ENCODE measurements around the gene MAP4K1.

Gene MAP4K1

DNA sequence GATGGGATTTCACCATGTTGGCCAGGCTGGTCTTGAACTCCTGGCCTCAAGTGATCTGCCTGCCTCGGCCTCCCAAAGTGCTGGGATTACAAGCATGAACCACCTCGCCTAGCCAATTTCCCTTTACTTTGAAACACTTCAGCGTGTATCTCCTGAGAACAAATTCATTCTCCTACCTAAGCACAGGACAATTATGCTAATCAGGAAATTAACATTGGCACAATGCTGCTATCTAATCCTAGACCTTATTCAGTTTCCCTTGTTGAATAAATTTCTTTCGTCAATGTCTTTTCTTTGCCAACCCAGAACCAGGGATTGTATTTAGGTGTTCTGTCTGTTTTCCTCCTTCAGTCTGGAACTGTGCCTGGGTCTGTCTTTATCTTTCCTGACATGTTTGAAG, 67.8 kb downstream of the MAP4K1 start:
- no peak overlapping the region for H2AFZ ChIP-seq (ENCODE audit: low read depth, low read length)

DNA sequence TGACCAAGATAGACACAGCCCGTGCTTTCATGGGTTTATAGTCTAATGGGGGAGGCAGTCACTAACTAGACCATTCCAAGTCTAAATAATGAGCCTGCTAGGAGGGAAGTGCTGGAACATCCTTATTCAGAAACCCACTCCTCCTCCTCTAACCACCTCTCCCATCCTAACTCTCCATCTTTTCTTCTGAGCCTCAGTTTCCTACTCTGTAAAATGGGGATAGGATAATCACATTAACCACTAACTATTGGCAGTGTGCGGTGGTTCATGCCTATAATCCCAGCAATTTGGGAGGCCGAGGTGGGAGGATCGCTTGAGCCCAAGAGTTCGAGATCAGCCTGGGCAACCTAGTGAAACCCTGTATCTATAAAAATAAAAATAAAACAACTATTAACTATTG, 68.7 kb downstream of the MAP4K1 start:
- H3K36me3 ChIP-seq (ENCODE audit: insufficient read depth, low read length) = no peaks in the 10 kb centered on the region
- H3K4me3 ChIP-seq (ENCODE audit: low read length) = no peak overlapping the region
- H3K9me3 ChIP-seq (ENCODE audit: low read length) = no peaks in the 10 kb centered on the region
- no peaks in the 10 kb centered on the region for H3K27me3 ChIP-seq (ENCODE audit: insufficient read depth, low read length)
- H2AFZ ChIP-seq (ENCODE audit: low read depth, low read length) = no peak overlapping the region
- H3K4me1 ChIP-seq (ENCODE audit: insufficient read depth, low read length) = no peaks in the 10 kb centered on the region

More for the DNA sequence above, 67.8 kb downstream of the MAP4K1 start:
- H3K4me3 ChIP-seq (ENCODE audit: low read length) = no peak overlapping the region
- no peaks in the 10 kb centered on the region for H3K36me3 ChIP-seq (ENCODE audit: insufficient read depth, low read length)
- H3K27me3 ChIP-seq (ENCODE audit: insufficient read depth, low read length) = no peaks in the 10 kb centered on the region
- no peaks in the 10 kb centered on the region for H3K9me3 ChIP-seq (ENCODE audit: low read length)
- H3K4me1 ChIP-seq (ENCODE audit: insufficient read depth, low read length) = no peaks in the 10 kb centered on the region

DNA sequence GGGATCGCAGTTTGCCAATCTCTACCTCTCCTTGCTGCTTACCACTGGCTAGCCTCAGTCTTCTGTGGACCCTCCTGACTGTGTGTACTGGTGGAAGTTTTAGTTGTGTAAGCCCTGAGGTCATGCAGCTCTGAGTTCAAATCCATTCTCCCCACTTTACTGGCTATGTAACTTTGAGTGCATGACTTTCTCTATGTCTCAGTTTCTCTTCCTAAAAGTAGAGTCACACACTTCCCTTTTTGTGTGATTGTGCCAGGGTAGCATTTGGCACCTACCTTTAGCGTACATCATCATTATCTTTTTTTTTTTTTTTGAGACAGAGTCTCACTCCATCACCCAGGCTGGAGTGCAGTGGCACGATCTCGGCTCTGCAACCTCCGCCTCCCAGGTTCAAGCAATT, 70.3 kb downstream of the MAP4K1 start:
- Histone ChIP-seq H3K4me1 (ENCODE audit: insufficient read depth, low read length) (no peaks in the 10 kb centered on the region), H3K9me3 (ENCODE audit: low read length) (no peaks in the 10 kb centered on the region), H2AFZ (ENCODE audit: low read depth, low read length) (no peak overlapping the region), H3K36me3 (ENCODE audit: insufficient read depth, low read length) (no peaks in the 10 kb centered on the region), H3K27me3 (ENCODE audit: insufficient read depth, low read length) (no peaks in the 10 kb centered on the region), H3K4me3 (ENCODE audit: low read length) (no peak overlapping the region)

DNA sequence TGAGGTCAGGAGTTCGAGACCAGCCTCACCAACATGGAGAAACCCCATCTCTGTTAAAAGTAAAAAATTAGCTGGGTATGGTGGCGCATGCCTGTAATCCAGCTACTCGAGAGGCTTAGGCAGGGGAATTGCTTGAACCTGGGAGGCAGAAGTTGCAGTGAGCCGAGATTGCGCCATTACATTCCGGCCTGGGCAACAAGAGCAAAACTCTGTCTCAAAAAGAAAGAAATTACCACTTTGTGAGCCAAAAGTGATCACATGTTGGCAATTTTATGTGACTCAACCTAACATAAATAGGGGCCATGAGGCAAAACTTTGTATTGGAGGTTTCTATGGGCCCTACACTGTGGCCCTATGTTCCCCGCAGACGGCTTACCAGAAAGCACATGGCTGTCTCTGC, 72.2 kb downstream of the MAP4K1 start:
- no peaks in the 10 kb centered on the region for H3K9me3 ChIP-seq (ENCODE audit: low read length)
- no peak overlapping the region for H3K4me3 ChIP-seq (ENCODE audit: low read length)
- no peak overlapping the region for H2AFZ ChIP-seq (ENCODE audit: low read depth, low read length)
- no peaks in the 10 kb centered on the region for H3K36me3 ChIP-seq (ENCODE audit: insufficient read depth, low read length)
- H3K27me3 ChIP-seq (ENCODE audit: insufficient read depth, low read length) = no peaks in the 10 kb centered on the region
- H3K4me1 ChIP-seq (ENCODE audit: insufficient read depth, low read length) = no peaks in the 10 kb centered on the region

DNA sequence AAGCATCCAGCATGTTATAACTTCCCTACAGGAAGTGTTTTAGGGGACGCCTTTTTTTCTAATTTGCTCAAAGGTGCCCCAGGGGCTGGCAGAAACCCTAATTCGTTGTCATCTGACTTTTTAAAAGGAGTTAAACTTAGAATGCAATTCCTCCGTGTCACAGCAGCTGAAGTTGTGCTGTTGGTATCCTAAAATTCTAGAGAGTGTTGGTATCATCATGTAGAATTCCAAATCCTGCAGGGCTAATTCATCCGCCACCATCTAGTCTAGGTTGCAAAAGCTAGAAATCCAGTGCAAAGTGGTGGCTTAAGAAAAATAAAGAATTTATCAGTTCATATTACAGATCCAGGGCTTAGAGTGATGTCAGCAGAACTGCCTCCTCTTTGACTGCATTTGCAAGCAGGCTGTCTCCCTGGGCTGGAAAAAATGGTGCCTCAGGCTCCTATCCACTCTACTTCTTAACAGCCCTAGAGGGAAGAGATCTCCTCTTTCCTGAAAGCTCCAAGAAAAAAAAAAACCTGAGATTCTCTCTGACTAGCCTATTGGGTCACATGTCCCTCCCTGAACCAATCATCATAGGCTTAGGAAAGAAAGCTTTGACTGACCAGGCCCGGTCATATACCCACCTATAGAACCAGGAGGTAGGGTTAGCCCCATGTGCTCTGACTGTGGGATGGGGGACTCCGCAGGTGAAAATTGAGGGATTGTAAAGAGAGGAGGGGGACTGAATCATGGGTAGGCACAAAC, 73.0 kb downstream of the MAP4K1 start:
- H3K36me3 ChIP-seq (ENCODE audit: insufficient read depth, low read length) = no peaks in the 10 kb centered on the region
- no peaks in the 10 kb centered on the region for H3K27me3 ChIP-seq (ENCODE audit: insufficient read depth, low read length)
- no peak overlapping the region for H3K4me3 ChIP-seq (ENCODE audit: low read length)
- H3K4me1 ChIP-seq (ENCODE audit: insufficient read depth, low read length) = no peaks in the 10 kb centered on the region
- no peak overlapping the region for H2AFZ ChIP-seq (ENCODE audit: low read depth, low read length)
- H3K9me3 ChIP-seq (ENCODE audit: low read length) = no peaks in the 10 kb centered on the region

DNA sequence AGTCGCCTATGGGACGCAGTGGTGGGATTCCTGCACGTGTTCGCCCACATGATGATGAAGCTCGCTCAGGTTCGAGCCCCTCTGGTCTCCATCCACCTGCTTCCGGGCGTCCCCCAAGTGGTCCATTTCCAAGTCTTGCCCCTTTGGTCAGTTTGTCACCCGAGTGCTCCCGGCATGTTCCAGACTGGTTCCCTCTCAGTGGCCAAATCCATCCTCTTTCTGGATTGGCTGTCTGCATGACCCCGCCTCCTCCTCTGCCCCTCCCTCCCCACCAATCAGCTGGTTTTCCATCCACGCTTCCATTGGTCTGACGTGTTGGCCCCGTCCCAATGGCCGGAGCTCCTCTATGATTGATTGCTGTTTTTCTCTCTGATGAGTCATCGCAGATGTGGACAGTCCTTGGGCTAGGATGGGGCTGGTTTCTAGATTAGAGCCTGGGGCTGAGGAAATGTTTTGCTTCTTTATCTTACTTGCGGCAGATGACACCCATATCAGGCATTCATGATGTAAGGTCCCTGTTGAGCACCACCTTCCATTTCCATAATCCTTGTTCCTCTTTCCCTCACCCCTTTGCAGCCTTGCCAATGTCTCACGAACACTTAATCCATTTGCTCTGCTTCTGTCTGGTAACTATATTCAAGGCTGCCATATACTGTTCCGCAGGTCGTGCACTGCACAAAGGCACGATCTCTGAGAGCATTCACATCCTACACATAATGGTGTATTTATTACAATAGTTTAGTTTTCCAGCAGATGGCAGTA, 73.8 kb downstream of the MAP4K1 start:
- no peak overlapping the region for H3K4me3 ChIP-seq (ENCODE audit: low read length)
- H2AFZ ChIP-seq (ENCODE audit: low read depth, low read length) = no peak overlapping the region
- H3K36me3 ChIP-seq (ENCODE audit: insufficient read depth, low read length) = no peaks in the 10 kb centered on the region
- H3K9me3 ChIP-seq (ENCODE audit: low read length) = no peaks in the 10 kb centered on the region
- H3K4me1 ChIP-seq (ENCODE audit: insufficient read depth, low read length) = no peaks in the 10 kb centered on the region
- H3K27me3 ChIP-seq (ENCODE audit: insufficient read depth, low read length) = no peaks in the 10 kb centered on the region

DNA sequence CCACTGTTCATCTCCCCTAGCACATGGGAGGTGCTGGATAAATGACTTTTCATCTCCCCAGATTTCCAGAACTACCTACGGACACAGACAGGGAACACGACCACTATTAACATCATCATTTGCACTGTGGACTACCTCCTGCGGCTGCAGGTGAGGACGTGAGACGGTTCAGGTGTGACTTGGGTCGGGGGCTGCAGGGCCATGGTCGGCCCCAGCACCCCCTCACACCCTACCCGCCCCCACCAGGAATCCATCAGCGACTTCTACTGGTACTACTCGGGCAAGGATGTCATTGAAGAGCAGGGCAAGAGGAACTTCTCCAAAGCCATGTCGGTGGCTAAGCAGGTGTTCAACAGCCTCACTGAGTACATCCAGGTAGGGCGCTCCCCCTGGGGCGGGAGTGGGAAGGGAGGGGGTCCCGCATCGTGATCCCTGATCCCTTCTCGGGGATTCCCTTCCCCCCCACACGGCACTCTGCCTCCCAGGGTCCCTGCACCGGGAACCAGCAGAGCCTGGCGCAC, 74.4 kb downstream of the MAP4K1 start:
- Histone ChIP-seq H2AFZ (ENCODE audit: low read depth, low read length) (no peak overlapping the region), H3K27me3 (ENCODE audit: insufficient read depth, low read length) (no peaks in the 10 kb centered on the region), H3K4me1 (ENCODE audit: insufficient read depth, low read length) (no peaks in the 10 kb centered on the region), H3K9me3 (ENCODE audit: low read length) (no peaks in the 10 kb centered on the region), H3K4me3 (ENCODE audit: low read length) (no peak overlapping the region), H3K36me3 (ENCODE audit: insufficient read depth, low read length) (no peaks in the 10 kb centered on the region)

DNA sequence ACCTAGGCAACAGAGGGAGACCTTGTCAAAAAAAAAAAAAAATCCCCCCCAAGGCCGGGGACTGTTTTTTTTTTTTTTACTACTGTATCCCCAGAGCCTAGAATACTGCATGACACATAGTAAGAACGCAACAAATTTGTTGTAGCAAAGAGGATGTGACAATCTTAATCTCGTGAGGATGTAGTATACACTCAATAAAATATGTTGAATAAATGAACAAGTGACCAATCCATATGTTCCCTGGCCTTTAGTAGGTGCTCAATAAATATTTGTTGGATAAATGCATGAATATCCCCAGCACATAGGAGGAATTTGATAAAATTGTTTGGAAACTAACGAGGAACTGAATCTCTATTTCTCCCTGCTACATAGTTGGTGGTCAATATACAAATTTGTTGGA, 75.7 kb downstream of the MAP4K1 start:
- H3K36me3 ChIP-seq (ENCODE audit: insufficient read depth, low read length) = no peaks in the 10 kb centered on the region
- H3K4me1 ChIP-seq (ENCODE audit: insufficient read depth, low read length) = no peaks in the 10 kb centered on the region
- H3K4me3 ChIP-seq (ENCODE audit: low read length) = no peak overlapping the region
- H3K27me3 ChIP-seq (ENCODE audit: insufficient read depth, low read length) = no peaks in the 10 kb centered on the region
- no peaks in the 10 kb centered on the region for H3K9me3 ChIP-seq (ENCODE audit: low read length)
- H2AFZ ChIP-seq (ENCODE audit: low read depth, low read length) = no peak overlapping the region

DNA sequence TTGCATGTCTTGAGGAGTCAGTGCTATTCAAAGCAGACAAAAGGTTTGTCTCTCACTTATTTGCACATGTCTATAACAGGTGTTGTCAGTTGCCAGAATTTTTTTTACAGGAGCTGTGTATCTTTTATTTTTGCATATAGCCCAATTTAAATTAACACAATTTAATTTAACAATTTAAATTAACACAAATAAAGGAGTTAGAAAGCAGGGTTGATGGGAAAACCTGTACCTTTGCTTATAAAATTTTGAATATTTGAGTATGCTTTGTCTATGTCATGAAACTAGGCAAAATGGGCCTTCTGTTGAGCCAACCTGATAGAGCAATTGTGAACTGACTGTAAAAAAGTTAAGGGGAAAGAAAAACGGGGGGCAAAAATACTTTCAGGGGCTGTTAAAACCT, 78.0 kb downstream of the MAP4K1 start:
- H3K9me3 ChIP-seq (ENCODE audit: low read length) = peaks cover 7% of the 10 kb centered on the region
- no peak overlapping the region for H2AFZ ChIP-seq (ENCODE audit: low read depth, low read length)
- no peaks in the 10 kb centered on the region for H3K4me1 ChIP-seq (ENCODE audit: insufficient read depth, low read length)
- H3K36me3 ChIP-seq (ENCODE audit: insufficient read depth, low read length) = no peaks in the 10 kb centered on the region
- H3K4me3 ChIP-seq (ENCODE audit: low read length) = no peak overlapping the region
- H3K27me3 ChIP-seq (ENCODE audit: insufficient read depth, low read length) = no peaks in the 10 kb centered on the region

DNA sequence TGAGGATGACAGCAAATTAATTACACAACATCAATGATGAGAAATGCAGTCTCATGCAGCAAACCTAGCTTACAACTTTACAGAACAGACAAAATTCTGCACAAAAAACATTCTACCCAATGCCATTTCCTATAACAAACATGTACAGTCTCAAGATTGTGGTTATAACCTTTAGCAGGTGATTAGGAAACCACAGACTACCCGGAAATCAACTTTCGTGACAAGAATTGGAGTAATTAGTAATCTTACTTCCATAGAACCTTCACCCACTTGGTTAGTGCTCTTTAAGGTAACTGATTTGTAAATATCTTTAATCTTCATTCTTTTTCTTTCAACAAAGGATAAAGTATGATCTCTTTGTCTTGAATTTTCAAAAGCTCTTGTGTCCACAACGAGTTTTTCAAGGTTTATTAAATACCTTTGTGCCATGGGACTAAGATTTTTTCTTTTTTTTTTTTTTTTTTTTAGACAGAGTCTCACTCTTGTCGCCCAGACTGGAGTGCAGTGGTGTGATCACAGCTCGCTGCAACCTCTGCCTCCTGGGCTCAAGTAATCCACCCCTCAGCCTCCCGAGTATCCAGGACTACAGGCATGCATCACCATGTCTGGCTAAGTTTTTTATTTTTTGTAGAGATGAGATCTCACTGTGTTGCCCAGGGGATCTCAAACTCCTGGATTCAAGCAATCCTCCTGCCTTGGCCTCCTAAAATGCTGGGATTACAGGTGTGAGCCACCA, 78.8 kb downstream of the MAP4K1 start:
- Histone ChIP-seq H3K36me3 (ENCODE audit: insufficient read depth, low read length) (no peaks in the 10 kb centered on the region), H3K9me3 (ENCODE audit: low read length) (peaks cover 10% of the 10 kb centered on the region), H3K4me1 (ENCODE audit: insufficient read depth, low read length) (no peaks in the 10 kb centered on the region), H3K27me3 (ENCODE audit: insufficient read depth, low read length) (no peaks in the 10 kb centered on the region), H2AFZ (ENCODE audit: low read depth, low read length) (no peak overlapping the region), H3K4me3 (ENCODE audit: low read length) (no peak overlapping the region)

DNA sequence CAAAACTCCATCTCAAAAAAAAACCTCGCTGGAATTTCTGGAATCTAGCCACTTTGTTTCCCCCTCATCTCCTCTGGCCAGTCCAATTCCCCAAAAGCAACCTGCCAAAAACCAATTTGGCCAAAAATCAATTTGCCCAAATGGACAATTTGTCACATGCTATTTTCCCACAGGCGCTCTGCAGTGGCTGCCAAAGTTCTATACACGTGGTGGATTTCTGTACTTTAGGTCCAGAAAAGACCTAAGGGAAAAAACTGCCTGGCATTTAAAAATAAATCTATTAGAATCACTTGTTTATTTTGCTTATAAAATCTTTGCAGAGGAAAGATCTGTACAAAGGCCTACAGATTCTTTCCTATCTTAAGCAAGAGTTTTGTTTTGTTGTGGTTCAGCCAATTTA, 79.4 kb downstream of the MAP4K1 start:
- no peaks in the 10 kb centered on the region for H3K36me3 ChIP-seq (ENCODE audit: insufficient read depth, low read length)
- H3K4me3 ChIP-seq (ENCODE audit: low read length) = no peak overlapping the region

More for the DNA sequence above, 79.4 kb downstream of the MAP4K1 start:
- Histone ChIP-seq H3K4me1 (ENCODE audit: insufficient read depth, low read length) (no peaks in the 10 kb centered on the region), H3K27me3 (ENCODE audit: insufficient read depth, low read length) (no peaks in the 10 kb centered on the region), H3K9me3 (ENCODE audit: low read length) (peaks cover 10% of the 10 kb centered on the region), H2AFZ (ENCODE audit: low read depth, low read length) (no peak overlapping the region)
